CD1c-positive myeloid dendritic cell (primary cell): ENCODE data around the gene KRI1.

Source experiments
- DNase-seq: peaks from one replicate; pipeline ENCODE4 v3.0.0-alpha.2; 2016; ENCODE audit errors: extremely low spot score

Gene KRI1

DNA sequence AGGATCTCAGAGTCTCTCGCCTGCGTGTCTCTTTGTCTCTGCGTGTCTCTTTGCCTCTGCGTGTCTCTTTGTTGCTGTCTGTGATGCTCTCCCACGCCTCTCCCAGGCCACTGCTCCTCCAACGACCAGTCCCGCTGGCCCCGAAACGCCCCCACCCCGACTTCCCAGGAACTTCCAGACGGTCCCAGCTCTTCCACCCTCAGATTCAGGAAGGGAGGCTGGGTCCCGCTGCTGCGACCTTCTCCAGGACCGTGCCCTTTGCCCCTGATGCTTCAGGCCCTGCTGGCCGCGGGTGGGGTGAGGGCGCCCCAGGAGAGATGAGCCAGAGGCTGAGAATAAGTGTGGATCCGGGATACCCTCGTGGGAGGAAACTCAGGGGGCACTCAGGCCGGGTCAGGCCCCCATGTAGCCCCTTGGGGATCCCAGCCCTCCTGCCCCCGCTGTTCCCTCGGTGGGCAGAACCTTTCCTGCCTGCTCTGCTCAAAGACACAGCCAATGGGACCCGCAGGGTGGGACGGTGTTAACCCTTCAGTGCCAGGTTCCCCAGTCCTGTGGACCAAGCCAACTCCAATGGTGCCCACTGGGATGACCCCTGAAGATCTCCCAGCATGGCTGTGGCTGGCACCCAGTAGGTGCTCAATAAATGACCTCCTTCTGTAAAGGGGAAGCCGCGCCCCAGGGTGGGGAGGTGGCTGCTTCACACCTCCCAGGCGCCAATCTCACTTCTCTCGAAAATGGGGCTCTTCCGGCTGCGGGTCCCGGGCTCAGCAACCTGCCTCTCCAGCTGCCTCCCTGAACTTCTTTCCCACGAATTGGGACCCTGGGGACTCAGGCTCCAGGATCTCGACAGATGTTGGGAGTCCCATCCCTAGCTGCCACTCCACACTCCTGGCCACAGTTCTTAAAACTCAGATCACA lies 47.1 kb downstream of the KRI1 start:
- DNase-seq, result peak; percentile 54

DNA sequence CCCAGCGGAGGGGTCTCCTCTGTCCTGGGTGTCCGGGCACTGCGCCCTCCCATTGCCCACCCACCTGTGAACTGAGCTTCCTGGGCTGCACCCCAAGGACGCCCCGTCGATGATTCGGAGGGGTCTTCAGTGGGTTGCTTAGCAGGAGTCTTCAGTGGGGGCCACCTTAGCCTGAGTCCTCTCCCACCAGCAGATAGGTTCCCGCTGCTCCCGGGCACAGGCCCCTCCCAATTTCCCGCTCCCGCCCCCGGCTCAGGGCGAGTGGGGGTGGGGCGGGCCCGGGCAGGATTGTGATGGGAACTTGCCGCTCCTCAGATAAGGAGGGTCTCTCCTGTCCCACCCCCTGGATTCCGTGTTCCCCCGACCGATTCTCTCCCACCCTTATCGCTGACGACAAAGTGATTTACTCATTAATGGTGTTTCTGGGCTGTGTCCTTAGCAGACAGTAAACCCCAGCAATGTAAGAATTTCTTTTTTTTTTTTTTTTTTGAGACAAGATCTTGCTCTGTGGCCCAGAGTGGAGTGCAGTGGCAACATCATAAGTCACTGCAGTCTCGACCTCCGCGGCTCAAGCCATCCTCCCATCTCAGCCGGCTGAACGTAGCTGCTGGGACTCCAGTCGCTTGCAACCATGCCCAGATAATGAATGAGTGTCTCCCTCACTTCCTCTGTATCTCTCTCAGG lies 47.9 kb downstream of the KRI1 start:
- DNase-seq, result no peak

DNA sequence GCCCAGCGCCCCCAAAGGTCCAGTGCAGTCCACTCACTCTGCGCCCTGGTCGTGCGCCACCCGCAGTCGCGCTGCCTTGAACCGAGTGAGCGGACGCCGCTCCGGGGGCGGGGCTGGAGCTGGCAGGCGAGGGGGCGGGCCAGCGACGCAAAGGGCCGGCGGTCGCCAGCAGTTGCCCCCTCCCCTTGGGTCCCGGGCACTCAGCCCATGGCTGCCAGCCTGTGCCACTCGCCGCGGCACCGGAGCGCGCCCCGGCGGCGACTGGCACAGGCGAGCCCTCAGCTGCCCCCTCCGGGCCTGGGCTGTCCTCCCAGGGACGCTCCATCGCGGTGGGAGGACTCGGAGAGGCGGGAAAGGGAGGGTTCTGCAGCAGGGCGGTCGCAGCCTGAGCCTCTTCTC lies 48.5 kb downstream of the KRI1 start, which contains the start of gene S1PR5:
Gene S1PR5, minus strand, starts transcription at position 87 of the 399 bp plus-strand sequence. CDS start 2,436 bp downstream, outside the sequence.
- peak; percentile 20 for DNase-seq

- no peak for DNase-seq
Observed at GRCh38 chr19:10516671-10517286, 49.0 kb downstream of the KRI1 start.

- no peak for DNase-seq
Observed at GRCh38 chr19:10516064-10516385, 49.8 kb downstream of the KRI1 start.

DNA sequence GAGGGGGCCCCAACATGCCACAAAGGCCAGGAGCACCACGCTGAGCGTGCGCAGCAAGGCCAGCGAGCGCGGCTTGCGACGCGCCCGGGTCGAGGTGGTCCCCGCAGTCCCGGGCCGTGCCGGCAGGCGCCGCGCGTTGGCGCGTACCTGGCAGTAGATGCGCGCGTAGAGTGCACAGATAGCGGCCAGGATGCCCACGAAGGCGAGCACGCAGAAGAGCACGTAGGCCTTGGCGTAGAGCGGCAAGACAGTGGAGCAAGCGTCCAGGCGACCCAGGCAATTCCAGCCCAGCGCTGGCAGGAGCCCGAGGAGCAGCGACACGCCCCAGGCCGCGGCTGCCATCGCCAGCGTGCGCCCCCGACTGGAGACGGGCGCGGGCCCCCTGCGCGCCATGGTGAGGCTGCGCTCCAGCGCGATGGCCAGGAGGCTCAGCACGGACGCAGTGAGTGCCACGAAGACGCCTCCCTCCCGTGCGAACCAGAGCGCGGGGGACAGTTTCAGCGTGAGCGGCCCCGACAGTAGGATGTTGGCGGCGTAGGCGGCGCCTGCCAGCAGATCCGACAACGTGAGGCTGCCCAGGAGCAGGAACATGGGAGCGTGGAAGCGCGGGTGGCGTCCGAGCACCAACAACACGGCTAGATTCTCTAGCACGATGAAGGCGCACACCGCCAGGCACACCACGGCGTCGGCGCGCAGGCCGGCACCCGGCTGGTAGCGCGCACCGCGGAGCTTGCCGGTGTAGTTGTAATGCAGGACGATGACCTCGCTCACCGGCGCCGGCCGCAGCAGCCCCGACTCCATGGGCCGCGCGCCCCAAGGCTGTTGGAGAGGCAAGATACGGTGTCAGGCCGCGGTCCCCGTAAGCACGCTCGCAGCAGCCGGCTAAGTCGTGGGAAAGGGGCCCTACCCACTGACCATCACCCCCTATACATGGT lies 51.3 kb downstream of the KRI1 start:
- no peak for DNase-seq

DNA sequence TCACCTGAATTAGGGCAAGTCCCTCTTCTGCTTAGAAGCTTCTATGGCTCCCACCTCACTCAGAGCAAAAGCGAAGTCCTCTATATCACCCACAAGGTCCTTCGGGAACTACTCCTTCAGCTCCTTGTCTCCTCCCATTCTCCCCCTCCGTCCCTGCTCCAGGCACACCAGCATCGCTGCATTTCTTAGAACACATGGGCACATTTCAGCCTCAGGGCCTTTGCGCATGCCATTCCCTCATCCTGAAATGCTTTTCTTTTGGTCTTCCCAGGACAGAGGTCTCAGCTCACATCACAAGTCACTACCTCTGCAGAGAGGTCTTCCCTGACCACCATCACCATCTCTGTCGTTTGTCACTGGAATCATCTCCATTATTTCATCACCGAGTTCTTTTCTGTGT lies 52.6 kb downstream of the KRI1 start:
- DNase-seq, result no peak

DNA sequence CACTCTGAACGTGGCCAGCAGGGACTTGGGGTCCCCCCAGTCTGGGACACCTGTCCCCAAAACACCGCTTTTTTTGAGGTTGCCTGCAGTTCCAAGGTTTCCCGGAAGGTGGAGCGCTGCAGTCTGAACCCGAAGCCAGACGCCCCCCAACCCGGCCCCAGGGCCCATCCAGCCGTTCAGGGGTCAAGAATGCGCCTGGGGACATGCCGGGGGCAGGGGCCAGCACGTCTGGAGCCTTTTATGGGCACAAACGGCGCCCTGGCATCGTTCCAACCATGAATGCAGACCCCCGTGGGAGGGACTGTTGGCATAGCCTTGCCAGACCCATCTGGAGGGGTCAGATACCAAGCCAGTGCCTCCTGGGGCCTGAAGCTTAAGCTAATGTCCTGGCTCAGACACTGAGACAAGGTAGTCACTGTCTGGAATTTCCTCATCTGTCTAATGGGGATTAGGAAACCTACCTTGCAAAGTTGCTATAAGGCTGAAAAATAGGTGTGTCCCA lies 55.5 kb downstream of the KRI1 start:
- peak; percentile 43 for DNase-seq

DNA sequence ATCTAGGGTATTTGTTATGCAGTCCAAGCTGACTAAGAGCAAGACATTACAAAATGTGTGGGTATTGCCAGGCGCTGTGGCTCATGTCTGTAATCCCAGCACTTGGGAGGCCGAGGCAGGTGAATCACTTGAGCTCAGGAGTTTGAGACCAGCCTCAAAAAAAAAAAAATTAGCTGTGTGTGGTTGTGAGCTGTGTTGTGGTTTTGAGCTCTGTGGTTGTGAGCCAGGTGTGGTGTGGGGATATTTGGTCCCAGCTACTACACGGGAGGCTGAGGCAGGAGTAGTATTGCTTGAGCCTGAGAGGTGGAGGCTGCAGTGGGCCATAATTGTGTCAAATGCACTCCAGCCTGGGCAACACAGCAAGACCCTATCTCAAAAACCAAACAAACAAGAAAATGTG lies 57.1 kb downstream of the KRI1 start:
- no peak for DNase-seq

DNA sequence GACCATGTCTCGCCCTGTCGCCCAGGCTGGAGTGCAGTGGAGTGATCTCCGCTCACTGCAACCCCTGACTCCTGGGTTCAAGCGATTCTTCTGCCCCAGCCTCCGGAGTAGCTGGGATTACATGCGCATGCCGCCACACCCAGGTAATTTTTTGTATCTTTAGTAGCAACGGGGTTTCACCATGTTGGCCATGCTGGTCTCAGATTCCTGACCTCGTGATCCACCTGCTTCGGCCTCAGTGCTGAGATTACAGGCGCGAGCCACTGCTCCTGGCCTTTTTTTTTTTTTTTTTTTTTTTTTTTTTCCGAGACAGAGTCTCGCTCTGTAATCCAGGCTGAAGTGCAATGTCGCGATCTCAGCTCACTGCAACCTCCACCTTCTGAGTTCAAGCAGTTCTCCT lies 57.8 kb downstream of the KRI1 start:
- no peak for DNase-seq

- DNase-seq, result peak; percentile 85
Observed at GRCh38 chr19:10505583-10506229, 60.1 kb downstream of the KRI1 start.
